ENCODE data around the gene BTD.
A peak's percentile ranks its signal among the peaks of the same experiment; 100 is the strongest.

The BTD gene

GRCh38 chr3:15581471-15582394, 19.8 kb upstream of the BTD start:
- no peak for TF ChIP-seq GATA3 (IDR thresholded peaks at IDR 0.05; ENCODE audit: low read depth, low read length)
- TF ChIP-seq GATA2 (IDR thresholded peaks at IDR 0.05; ENCODE audit: low read depth, low read length) = no peak

GRCh38 chr3:15585111-15585845, 16.3 kb upstream of the BTD start:
- TF ChIP-seq GATA2 (IDR thresholded peaks at IDR 0.05; ENCODE audit: low read depth, low read length) (no peak), GATA3 (IDR thresholded peaks at IDR 0.05; ENCODE audit: low read depth, low read length) (no peak)

- TF ChIP-seq GATA3 (IDR thresholded peaks at IDR 0.05; ENCODE audit: low read depth, low read length) (no peak), GATA2 (IDR thresholded peaks at IDR 0.05; ENCODE audit: low read depth, low read length) (no peak)
Measured at GRCh38 chr3:15591242-15591641, 10.3 kb upstream of the BTD start.

- TF ChIP-seq GATA3 (IDR thresholded peaks at IDR 0.05; ENCODE audit: low read depth, low read length) (no peak), GATA2 (IDR thresholded peaks at IDR 0.05; ENCODE audit: low read depth, low read length) (no peak)
Measured at GRCh38 chr3:15591928-15592327, 9.6 kb upstream of the BTD start.

- TF ChIP-seq GATA2 (IDR thresholded peaks at IDR 0.05; ENCODE audit: low read depth, low read length) (no peak), GATA3 (IDR thresholded peaks at IDR 0.05; ENCODE audit: low read depth, low read length) (no peak)
Measured at GRCh38 chr3:15592968-15593367, 8.6 kb upstream of the BTD start.

- TF ChIP-seq GATA2 (IDR thresholded peaks at IDR 0.05; ENCODE audit: low read depth, low read length) (no peak), GATA3 (IDR thresholded peaks at IDR 0.05; ENCODE audit: low read depth, low read length) (no peak)
Measured at GRCh38 chr3:15595955-15596354, 5.6 kb upstream of the BTD start.

GRCh38 chr3:15601046-15601398, 523 bp upstream of the BTD start:
- TF ChIP-seq GATA3 (IDR thresholded peaks at IDR 0.05; ENCODE audit: low read depth, low read length) = no peak
- TF ChIP-seq GATA2 (IDR thresholded peaks at IDR 0.05; ENCODE audit: low read depth, low read length) = no peak

GRCh38 chr3:15602146-15602536, 596 bp downstream of the BTD start:
- TF ChIP-seq GATA3 (IDR thresholded peaks at IDR 0.05; ENCODE audit: low read depth, low read length) (no peak), GATA2 (IDR thresholded peaks at IDR 0.05; ENCODE audit: low read depth, low read length) (0 out of 2 replicates have a peak, but pooled peaks have one; percentile 9)

- TF ChIP-seq GATA3 (IDR thresholded peaks at IDR 0.05; ENCODE audit: low read depth, low read length) = no peak
- TF ChIP-seq GATA2 (IDR thresholded peaks at IDR 0.05; ENCODE audit: low read depth, low read length) = no peak
Measured at GRCh38 chr3:15606434-15606891, 4.9 kb downstream of the BTD start.

GRCh38 chr3:15610082-15610759, 8.7 kb downstream of the BTD start:
- TF ChIP-seq GATA3 (IDR thresholded peaks at IDR 0.05; ENCODE audit: low read depth, low read length) = no peak
- no peak for TF ChIP-seq GATA2 (IDR thresholded peaks at IDR 0.05; ENCODE audit: low read depth, low read length)

GRCh38 chr3:15611018-15611417, 9.5 kb downstream of the BTD start:
- TF ChIP-seq GATA2 (IDR thresholded peaks at IDR 0.05; ENCODE audit: low read depth, low read length) (no peak), GATA3 (IDR thresholded peaks at IDR 0.05; ENCODE audit: low read depth, low read length) (no peak)

GRCh38 chr3:15612001-15612400, 10.5 kb downstream of the BTD start:
- TF ChIP-seq GATA2 (IDR thresholded peaks at IDR 0.05; ENCODE audit: low read depth, low read length) (no peak), GATA3 (IDR thresholded peaks at IDR 0.05; ENCODE audit: low read depth, low read length) (no peak)

GRCh38 chr3:15614958-15615357, 13.4 kb downstream of the BTD start:
- no peak for TF ChIP-seq GATA2 (IDR thresholded peaks at IDR 0.05; ENCODE audit: low read depth, low read length)
- no peak for TF ChIP-seq GATA3 (IDR thresholded peaks at IDR 0.05; ENCODE audit: low read depth, low read length)

- TF ChIP-seq GATA2 (IDR thresholded peaks at IDR 0.05; ENCODE audit: low read depth, low read length) (no peak), GATA3 (IDR thresholded peaks at IDR 0.05; ENCODE audit: low read depth, low read length) (no peak)
Measured at GRCh38 chr3:15616053-15616452, 14.5 kb downstream of the BTD start.

Measured in SH-SY5Y (cell line).